Endodermal cell (in vitro differentiated cells): ENCODE data around the gene CRYGN. TPM values are rescaled to one million over a fixed set of nuclear protein-coding genes. Genes with fewer than 3 reads are reported as not detected.

Experiments used
- DNase-seq: peaks from one replicate; pipeline ENCODE4 v3.0.0-alpha.2; 2017
- H3K27ac ChIP-seq: 2 replicates; pipeline ENCODE4 v1.5.1; 2013; ENCODE audit warnings: mild to moderate bottlenecking, low read depth, low read length, moderate library complexity
- H3K27me3 ChIP-seq: 2 replicates; pipeline ENCODE4 v1.6.1; 2013; ENCODE audit warnings: mild to moderate bottlenecking, low read length, moderate library complexity; ENCODE audit not compliant: insufficient read depth, control insufficient read depth, poor library complexity, severe bottlenecking
- H3K36me3 ChIP-seq: 2 replicates; pipeline ENCODE4 v1.7.0; 2013; ENCODE audit warnings: mild to moderate bottlenecking, low read length, moderate library complexity; ENCODE audit not compliant: control insufficient read depth, insufficient read depth
- H3K4me1 ChIP-seq: one replicate; pipeline ENCODE4 v1.7.0; 2013; ENCODE audit warnings: low read length; ENCODE audit not compliant: control insufficient read depth, insufficient read depth
- H3K4me3 ChIP-seq: 2 replicates; pipeline ENCODE4 v1.5.1; 2013; ENCODE audit warnings: mild to moderate bottlenecking, low read length, moderate library complexity
- H3K9ac ChIP-seq: 2 replicates; pipeline ENCODE4 v1.6.1; 2013; ENCODE audit warnings: mild to moderate bottlenecking, low read length, moderate library complexity; ENCODE audit not compliant: poor library complexity, severe bottlenecking; ENCODE audit errors: extremely low read depth
- H3K9me3 ChIP-seq: 2 replicates; pipeline ENCODE4 v1.6.1; 2013; ENCODE audit warnings: mild to moderate bottlenecking, low read length, moderate library complexity; ENCODE audit not compliant: control insufficient read depth
- H3K27ac Mint-ChIP-seq: 2 replicates; pipeline ENCODE4 v1.8.0; 2020; ENCODE audit warnings: mixed read lengths
- H3K27me3 Mint-ChIP-seq: 2 replicates; pipeline ENCODE4 v1.8.0; 2021; ENCODE audit warnings: mild to moderate bottlenecking, mixed read lengths; ENCODE audit not compliant: insufficient read depth
- H3K36me3 Mint-ChIP-seq: 2 replicates; pipeline ENCODE4 v1.8.0; 2020; ENCODE audit warnings: low read depth, mixed read lengths
- H3K4me1 Mint-ChIP-seq: 2 replicates; pipeline ENCODE4 v1.8.0; 2020; ENCODE audit warnings: mixed read lengths
- H3K4me3 Mint-ChIP-seq: 2 replicates; pipeline ENCODE4 v1.8.0; 2020; ENCODE audit warnings: mild to moderate bottlenecking, moderate library complexity, mixed read lengths
- H3K9me3 Mint-ChIP-seq: 2 replicates; pipeline ENCODE4 v1.8.0; 2020; ENCODE audit warnings: mild to moderate bottlenecking, mixed read lengths
- CTCF ChIP-seq: fragments of 200-600 bp; sonication (generic); conservative IDR thresholded peaks from 2 replicates; pipeline ENCODE4 v1.5.0; 2021; ENCODE audit warnings: antibody characterized with exemption, mild to moderate bottlenecking
- WGBS, 2 experiments: methylation state at CpG; one replicate each; pipeline versions ENCODE4 v1.1.5 to v1.1.7; 2013; ENCODE audit warnings: missing lambda C conversion rate in 2 of 2, mixed read lengths in 1 of 2; ENCODE audit not compliant: insufficient coverage in 1 of 2, insufficient read length in 1 of 2; 5-methylcytosine and 5-hydroxymethylcytosine counted together
- total RNA-seq, 2 donors: library from RNA; stranded (reverse); fragmentation: NEBNext Ultra II Directional in 1 of 2; extraction: Animal tissue kit (Norgen Biotek cat#: 25700) in 1 of 2; gene quantifications; 2 replicates in 1 of 2; 3 replicates in 1 of 2; pipeline ENCODE4 v1.2.1, GENCODE V29; 2021

CRYGN gene
- total RNA-seq, 2 donors from 2014 or later, result 2.3 to 4.4 TPM

DNA sequence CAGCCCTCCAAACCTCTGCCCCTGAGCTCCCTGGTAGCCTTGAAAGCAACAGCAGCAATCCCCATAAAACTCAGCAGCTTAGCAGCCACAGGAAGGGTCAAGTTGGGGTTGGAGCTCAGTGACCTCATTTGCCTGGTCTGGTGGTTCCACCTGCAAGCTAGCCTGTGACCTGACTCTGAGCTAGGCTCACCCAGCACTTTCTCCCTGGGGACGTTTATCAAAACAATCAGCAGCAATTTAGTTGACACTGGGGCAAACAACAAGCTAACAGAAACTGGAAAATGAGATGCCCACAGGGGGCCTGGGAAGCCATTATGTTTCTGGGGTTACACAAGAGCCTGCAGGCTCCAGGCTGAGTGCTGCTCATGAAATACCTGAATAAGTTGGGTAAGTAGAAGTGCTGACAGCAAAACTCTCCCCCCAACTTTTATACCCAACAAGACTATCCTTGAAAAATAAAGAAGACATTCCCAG lies 22.4 kb upstream of the CRYGN start:
- no peak overlapping the region for H3K4me3 Mint-ChIP-seq
- peak; percentile 63 for DNase-seq
- H3K9me3 Mint-ChIP-seq, result peaks cover 29% of the 10 kb centered on the region
- peaks cover 17% of the 10 kb centered on the region for H3K4me1 Mint-ChIP-seq
- H3K36me3 Mint-ChIP-seq, result peaks cover 49% of the 10 kb centered on the region
- peaks cover 10% of the 10 kb centered on the region for H3K4me1 ChIP-seq
- H3K36me3 ChIP-seq, result peaks cover 39% of the 10 kb centered on the region
- no peak overlapping the region for H3K27ac ChIP-seq
- 74 to 78% methylated on average over 1 of the region's 1 CpG for WGBS, 2 experiments
- H3K9me3 ChIP-seq, result peaks cover 31% of the 10 kb centered on the region
- no peak overlapping the region for H3K4me3 ChIP-seq
- no peak overlapping the region for H3K27ac Mint-ChIP-seq
- no peak overlapping the region for H3K9ac ChIP-seq
- no peaks in the 10 kb centered on the region for H3K27me3 ChIP-seq
- H3K27me3 Mint-ChIP-seq, result no peaks in the 10 kb centered on the region
- no peak for TF ChIP-seq CTCF

DNA sequence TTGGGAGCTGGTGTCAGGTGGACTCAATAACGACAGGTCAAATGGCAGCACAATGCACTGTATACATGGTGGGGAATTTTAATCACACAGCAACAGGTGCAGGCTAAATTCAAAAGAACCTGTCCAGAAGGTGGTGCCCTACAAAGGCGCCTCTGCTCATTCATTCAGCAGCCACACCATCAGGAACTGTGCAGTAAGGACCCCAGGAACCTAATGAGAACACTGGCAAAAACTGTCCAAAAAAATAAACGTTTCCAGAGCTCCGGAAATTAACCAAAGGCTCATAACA lies 21.9 kb upstream of the CRYGN start:
- WGBS, 2 experiments, result 91% methylated on average over 4 of the region's 4 CpGs
- Histone ChIP-seq H3K9me3 (peaks cover 31% of the 10 kb centered on the region), H3K4me1 (peaks cover 10% of the 10 kb centered on the region), H3K27ac (no peak overlapping the region), H3K9ac (no peak overlapping the region), H3K4me3 (no peak overlapping the region), H3K27me3 (no peaks in the 10 kb centered on the region), H3K36me3 (peaks cover 35% of the 10 kb centered on the region)
- Mint-ChIP-seq H3K27ac (no peak overlapping the region), H3K9me3 (peaks cover 29% of the 10 kb centered on the region), H3K4me3 (no peak overlapping the region), H3K4me1 (peaks cover 21% of the 10 kb centered on the region), H3K36me3 (peaks cover 45% of the 10 kb centered on the region), H3K27me3 (no peaks in the 10 kb centered on the region)
- TF ChIP-seq CTCF, result no peak
- DNase-seq, result peak; percentile 38

- Mint-ChIP-seq H3K27me3 (no peaks in the 10 kb centered on the region), H3K9me3 (peaks cover 29% of the 10 kb centered on the region), H3K27ac (peak overlapping the region; percentile 40), H3K36me3 (peaks cover 42% of the 10 kb centered on the region), H3K4me3 (no peak overlapping the region), H3K4me1 (peaks cover 21% of the 10 kb centered on the region)
- no peak for TF ChIP-seq CTCF
- H3K27me3 ChIP-seq, result no peaks in the 10 kb centered on the region
- no peak overlapping the region for H3K27ac ChIP-seq
- DNase-seq, result peak; percentile 37
- H3K4me1 ChIP-seq, result peaks cover 10% of the 10 kb centered on the region
- 95 to 100% methylated on average over 3 to 6 of the region's 6 CpGs for WGBS, 2 experiments
- H3K9me3 ChIP-seq, result peaks cover 31% of the 10 kb centered on the region
- no peak overlapping the region for H3K9ac ChIP-seq
- peaks cover 32% of the 10 kb centered on the region for H3K36me3 ChIP-seq
- no peak overlapping the region for H3K4me3 ChIP-seq
These were observed 21.4 kb upstream of the CRYGN start for GRCh38 chr7:151461096-151461941.
